ENCODE results near the gene SEC24B.

- TF ChIP-seq CTCF (IDR thresholded peaks at IDR 0.05; ENCODE audit: low read depth, low read length, missing input control): no peak
- TF ChIP-seq, protein P1, sequence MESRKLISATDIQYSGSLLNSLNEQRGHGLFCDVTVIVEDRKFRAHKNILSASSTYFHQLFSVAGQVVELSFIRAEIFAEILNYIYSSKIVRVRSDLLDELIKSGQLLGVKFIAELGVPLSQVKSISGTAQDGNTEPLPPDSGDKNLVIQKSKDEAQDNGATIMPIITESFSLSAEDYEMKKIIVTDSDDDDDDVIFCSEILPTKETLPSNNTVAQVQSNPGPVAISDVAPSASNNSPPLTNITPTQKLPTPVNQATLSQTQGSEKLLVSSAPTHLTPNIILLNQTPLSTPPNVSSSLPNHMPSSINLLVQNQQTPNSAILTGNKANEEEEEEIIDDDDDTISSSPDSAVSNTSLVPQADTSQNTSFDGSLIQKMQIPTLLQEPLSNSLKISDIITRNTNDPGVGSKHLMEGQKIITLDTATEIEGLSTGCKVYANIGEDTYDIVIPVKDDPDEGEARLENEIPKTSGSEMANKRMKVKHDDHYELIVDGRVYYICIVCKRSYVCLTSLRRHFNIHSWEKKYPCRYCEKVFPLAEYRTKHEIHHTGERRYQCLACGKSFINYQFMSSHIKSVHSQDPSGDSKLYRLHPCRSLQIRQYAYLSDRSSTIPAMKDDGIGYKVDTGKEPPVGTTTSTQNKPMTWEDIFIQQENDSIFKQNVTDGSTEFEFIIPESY (IDR thresholded peaks at IDR 0.05): no peak
- no peak for TF ChIP-seq REST (IDR thresholded peaks at IDR 0.05)
- TF ChIP-seq HNF4A (conservative IDR thresholded peaks at IDR 0.05): no peak
- TF ChIP-seq RAD21 (IDR thresholded peaks at IDR 0.05): no peak
Observed at GRCh38 chr4:109434007-109434971, 674 bp downstream of the SEC24B start.

All from liver (tissue), 3 donors.